A549 (cell line): ENCODE data around the gene USP54. TPM values are rescaled to one million over a fixed set of nuclear protein-coding genes. Genes with fewer than 3 reads are reported as not detected.

Source experiments
- ATAC-seq, 2 experiments: fragments of 200-7000 bp in 1 of 2; fragments of >200 bp in 1 of 2; cut with Nextera tagmentation in 1 of 2; cut with Tn5 transposase in 1 of 2; 3 replicates each; pipeline versions ENCODE4 v1.8.0 to v1.9.1; 2018 to 2020; ENCODE audit warnings: mild to moderate bottlenecking in 1 of 2, moderate library complexity in 1 of 2
- CTCF ChIA-PET: fragments of 300-600 bp; sonication (Branson Sonifier 250); formaldehyde crosslinking; extraction: SDS; loops from one replicate; lab custom pipeline; 2021; ENCODE audit warnings: antibody characterized with exemption, inconsistent platforms; lab: Yijun Ruan, JAX
- POLR2A ChIA-PET: fragments of 350-600 bp; formaldehyde crosslinking; extraction: SDS; loops from one replicate; lab custom pipeline; 2021; ENCODE audit warnings: antibody characterized with exemption, inconsistent platforms; lab: Yijun Ruan, JAX
- DNase-seq, 2 experiments: peaks; one replicate each; pipeline versions ENCODE4 v3.0.0 to v3.0.0-alpha.2; 2011 to 2016; ENCODE audit warnings: low read depth in 1 of 2, low spot score in 1 of 2
- FAIRE-seq: peaks from 2 replicates; lab custom pipeline; 2011; peaks lifted over from hg19 to GRCh38; lab: Jason Lieb, UNC
- H3K27ac ChIP-seq, 2 experiments: fragments of >200 bp; sonication (Bioruptor Twin); formaldehyde crosslinking; 3 replicates each; pipeline ENCODE4 v1.5.1; 2016 to 2017
- H3K4me1 ChIP-seq: fragments of >200 bp; sonication (Bioruptor Twin); formaldehyde crosslinking; 3 replicates; pipeline ENCODE4 v1.6.1; 2016
- H3K4me2 ChIP-seq: fragments of >200 bp; sonication (Bioruptor Twin); formaldehyde crosslinking; 3 replicates; pipeline ENCODE4 v1.6.1; 2016
- H3K4me3 ChIP-seq: fragments of >200 bp; sonication (Bioruptor Twin); formaldehyde crosslinking; 3 replicates; pipeline ENCODE4 v1.5.1; 2016
- H3K9me3 ChIP-seq: fragments of >200 bp; sonication (Bioruptor Twin); formaldehyde crosslinking; 3 replicates; pipeline ENCODE4 v1.6.1; 2016
- CHD2 ChIP-seq: fragments of 150-350 bp; IDR thresholded peaks from 2 replicates; pipeline ENCODE4 v1.6.1; 2014; ENCODE audit warnings: low read length; ENCODE audit not compliant: partially characterized antibody
- FOSB ChIP-seq: fragments of 250-450 bp; sonication (Bioruptor Pico); IDR thresholded peaks from 2 replicates; pipeline ENCODE4 v1.5.0; 2020; ENCODE audit warnings: mild to moderate bottlenecking, moderate library complexity
- HOXA7 ChIP-seq: fragments of 250-450 bp; sonication (Bioruptor Pico); IDR thresholded peaks from 2 replicates; pipeline ENCODE4 v1.5.0; 2020; ENCODE audit warnings: mild to moderate bottlenecking, moderate library complexity
- JUNB ChIP-seq: fragments of >200 bp; sonication (Bioruptor Twin); formaldehyde crosslinking; IDR thresholded peaks from 2 replicates; pipeline ENCODE4 v1.6.1; 2016
- KDM1A ChIP-seq: fragments of 200-600 bp; sonication (generic); IDR thresholded peaks from 2 replicates; pipeline ENCODE4 v1.6.1; 2016; ENCODE audit warnings: low read depth, mild to moderate bottlenecking
- MAX ChIP-seq: IDR thresholded peaks from 2 replicates; pipeline ENCODE4 v1.6.1; 2012
- MYC ChIP-seq: IDR thresholded peaks from 2 replicates; pipeline ENCODE4 v1.6.1; 2012; ENCODE audit warnings: mild to moderate bottlenecking, inconsistent platforms, low read length, improper control_type of control experiment, borderline replicate concordance
- PHF8 ChIP-seq: fragments of 200-600 bp; sonication (generic); IDR thresholded peaks from 2 replicates; pipeline ENCODE4 v1.6.1; 2016; ENCODE audit warnings: low read depth, mild to moderate bottlenecking, antibody characterized with exemption, moderate library complexity, borderline replicate concordance
- RARB ChIP-seq: fragments of 250-450 bp; sonication (Bioruptor Pico); IDR thresholded peaks from 2 replicates; pipeline ENCODE4 v1.8.0; 2021; ENCODE audit warnings: mild to moderate bottlenecking, moderate library complexity
- SREBF2 ChIP-seq: fragments of 450-650 bp; IDR thresholded peaks from 2 replicates; pipeline ENCODE4 v1.6.1; 2014; ENCODE audit warnings: mild to moderate bottlenecking, moderate library complexity
- TFCP2L1 ChIP-seq: fragments of 250-450 bp; sonication (Bioruptor Pico); IDR thresholded peaks from 2 replicates; pipeline ENCODE4 v1.5.0; 2021; ENCODE audit warnings: mild to moderate bottlenecking
- ZFP36 ChIP-seq: fragments of 450-650 bp; IDR thresholded peaks from 2 replicates; pipeline ENCODE4 v1.6.1; 2014; ENCODE audit warnings: borderline replicate concordance; ENCODE audit not compliant: partially characterized antibody
- ZNF302 ChIP-seq: fragments of 250-450 bp; sonication (Bioruptor Pico); IDR thresholded peaks from 2 replicates; pipeline ENCODE4 v1.9.0; 2021; ENCODE audit warnings: inconsistent platforms, mild to moderate bottlenecking, moderate library complexity
- WGBS: methylation state at CpG from one replicate; pipeline ENCODE4 v1.1.6; 2017; ENCODE audit errors: missing lambda C conversion rate; 5-methylcytosine and 5-hydroxymethylcytosine counted together
- polyA plus RNA-seq, 4 experiments: library from polyadenylated mRNA; depleted of rRNA in 3 of 4; stranded (reverse); fragments of >200 nt; fragmentation: RNase III in 1 of 4; extraction: RNeasy Plus Mini Kit Qiagen cat#74134 plus additional on column Dnase treatment in 1 of 4; gene quantifications; 2 replicates in 3 of 4; 3 replicates in 1 of 4; pipeline ENCODE4 v1.2.3, GENCODE V29; 2011 to 2017
- small RNA-seq, 6 experiments: library from RNA; depleted of rRNA; stranded (forward); fragments of <200 nt; gene quantifications; one replicate each; pipeline ENCODE3, GENCODE V24; 2012

USP54 gene
- polyA plus RNA-seq, 2 of the 4 experiments (the other 2 are of a cell fraction), result 8.8 to 32.5 TPM

GRCh38 chr10:73448384-73448783 lies 142.8 kb downstream of the USP54 start:
- no peaks in the 10 kb centered on the region for H3K4me1 ChIP-seq
- no peak for DNase-seq
- WGBS, result 92% methylated on average over 1 of the region's 1 CpG
- H3K4me2 ChIP-seq, result no peak overlapping the region
- no peak overlapping the region for H3K27ac ChIP-seq
- CTCF ChIA-PET, result interaction anchor here (1.3 kb wide), 1 partner anchor 81 kb away, joined by 3 read pairs; no protein-coding TSS in a partner anchor
- POLR2A ChIA-PET, result no interaction called here
- H3K4me3 ChIP-seq, result no peak overlapping the region
- TF ChIP-seq PHF8, result no peak
- TF ChIP-seq ZNF302 (CRISPR knock-in tag), result no peak
- no peak for TF ChIP-seq MYC
- no peak for TF ChIP-seq JUNB
- TF ChIP-seq TFCP2L1, result no peak
- TF ChIP-seq CHD2, result no peak
- TF ChIP-seq KDM1A, result no peak
- no peak for TF ChIP-seq FOSB (CRISPR knock-in tag)
- no peak for TF ChIP-seq ZFP36
- TF ChIP-seq HOXA7, result no peak
- TF ChIP-seq MAX, result no peak
- no peak for TF ChIP-seq SREBF2
- TF ChIP-seq RARB (CRISPR knock-in tag), result no peak
- no peak for ATAC-seq
- FAIRE-seq, result no peak
- H3K9me3 ChIP-seq, result no peaks in the 10 kb centered on the region

Small RNAs within 50 kb of the gene (small RNA-seq; reads per million reads assigned to genes)
- 0 reads per million in 6 experiments for gene RNU6-883P

Other genes with a start within 250 kb of the USP54 start
- gene CFAP70, start 232.5 kb downstream of the USP54 start, polyA plus RNA-seq (2011; rRNA removed), result 0.95 and 0.98 TPM in 2 replicates
- gene CFAP70, start 232.5 kb downstream of the USP54 start, polyA plus RNA-seq (2017; fragmentation: RNase III; extraction: RNeasy Plus Mini Kit Qiagen cat#74134 plus additional on column Dnase treatment), result 0.28 to 0.34 TPM (median 0.32 TPM) in 3 replicates
- gene ANXA7, start 177.3 kb downstream of the USP54 start, polyA plus RNA-seq (2011; rRNA removed), result 150 and 161 TPM in 2 replicates
- 96.0 to 98.0 TPM (median 96.2 TPM) in 3 replicates for gene ANXA7, start 177.3 kb downstream of the USP54 start, polyA plus RNA-seq (2017; fragmentation: RNase III; extraction: RNeasy Plus Mini Kit Qiagen cat#74134 plus additional on column Dnase treatment)
- 1.1 TPM in 2 replicates for gene MSS51, start 157.8 kb downstream of the USP54 start, polyA plus RNA-seq (2011; rRNA removed)
- 0.47 to 0.53 TPM (median 0.49 TPM) in 3 replicates for gene MSS51, start 157.8 kb downstream of the USP54 start, polyA plus RNA-seq (2017; fragmentation: RNase III; extraction: RNeasy Plus Mini Kit Qiagen cat#74134 plus additional on column Dnase treatment)
- gene PPP3CB, start 95.3 kb downstream of the USP54 start, polyA plus RNA-seq (2011; rRNA removed), result 25.4 and 25.7 TPM in 2 replicates
- gene PPP3CB, start 95.3 kb downstream of the USP54 start, polyA plus RNA-seq (2017; fragmentation: RNase III; extraction: RNeasy Plus Mini Kit Qiagen cat#74134 plus additional on column Dnase treatment), result 20.8 to 22.2 TPM (median 21.6 TPM) in 3 replicates
- gene MYOZ1, start 50.1 kb upstream of the USP54 start, polyA plus RNA-seq (2011; rRNA removed), result 0.04 TPM in 1 of 2 replicates, not detected in the other
- not detected in 3 replicates for gene MYOZ1, start 50.1 kb upstream of the USP54 start, polyA plus RNA-seq (2017; fragmentation: RNase III; extraction: RNeasy Plus Mini Kit Qiagen cat#74134 plus additional on column Dnase treatment)
- not detected in 2 replicates for gene SYNPO2L, start 64.7 kb upstream of the USP54 start, polyA plus RNA-seq (2011; rRNA removed)
- gene SYNPO2L, start 64.7 kb upstream of the USP54 start, polyA plus RNA-seq (2017; fragmentation: RNase III; extraction: RNeasy Plus Mini Kit Qiagen cat#74134 plus additional on column Dnase treatment), result not detected in 3 replicates
- gene AGAP5, start 106.8 kb upstream of the USP54 start, polyA plus RNA-seq (2011; rRNA removed), result 4.0 and 4.9 TPM in 2 replicates
- gene AGAP5, start 106.8 kb upstream of the USP54 start, polyA plus RNA-seq (2017; fragmentation: RNase III; extraction: RNeasy Plus Mini Kit Qiagen cat#74134 plus additional on column Dnase treatment), result 2.5 to 2.8 TPM (median 2.6 TPM) in 3 replicates
- 84.7 and 121 TPM in 2 replicates for gene SEC24C, start 153.0 kb upstream of the USP54 start, polyA plus RNA-seq (2011; rRNA removed)
- gene SEC24C, start 153.0 kb upstream of the USP54 start, polyA plus RNA-seq (2017; fragmentation: RNase III; extraction: RNeasy Plus Mini Kit Qiagen cat#74134 plus additional on column Dnase treatment), result 52.6 to 54.3 TPM (median 54.1 TPM) in 3 replicates
- gene CHCHD1, start 190.7 kb upstream of the USP54 start, polyA plus RNA-seq (2011; rRNA removed), result 67.2 and 75.4 TPM in 2 replicates
- 75.2 to 83.1 TPM (median 80.6 TPM) in 3 replicates for gene CHCHD1, start 190.7 kb upstream of the USP54 start, polyA plus RNA-seq (2017; fragmentation: RNase III; extraction: RNeasy Plus Mini Kit Qiagen cat#74134 plus additional on column Dnase treatment)
- 24.3 and 31.7 TPM in 2 replicates for gene ZSWIM8, start 194.3 kb upstream of the USP54 start, polyA plus RNA-seq (2011; rRNA removed)
- 33.9 to 44.5 TPM (median 43.0 TPM) in 3 replicates for gene ZSWIM8, start 194.3 kb upstream of the USP54 start, polyA plus RNA-seq (2017; fragmentation: RNase III; extraction: RNeasy Plus Mini Kit Qiagen cat#74134 plus additional on column Dnase treatment)
- gene NDST2, start 220.3 kb upstream of the USP54 start, polyA plus RNA-seq (2011; rRNA removed), result 11.2 and 12.7 TPM in 2 replicates
- gene NDST2, start 220.3 kb upstream of the USP54 start, polyA plus RNA-seq (2017; fragmentation: RNase III; extraction: RNeasy Plus Mini Kit Qiagen cat#74134 plus additional on column Dnase treatment), result 11.7 to 14.9 TPM (median 14.2 TPM) in 3 replicates